NCI-H2107 treated with DMSO at 0.1 percent for 48 hours (cell line): ENCODE measurements around the gene STK11.
"Not testable (repeated sequence)": the region's sequence is repeated elsewhere in the genome, so short reads cannot be mapped to it uniquely, and the experiment has no call there.

Source experiments
- DNase-seq: peaks from one replicate; lab custom pipeline; 2025; ENCODE audit not compliant: unreplicated experiment; lab: John Stamatoyannopoulos, UW

STK11 gene

DNA sequence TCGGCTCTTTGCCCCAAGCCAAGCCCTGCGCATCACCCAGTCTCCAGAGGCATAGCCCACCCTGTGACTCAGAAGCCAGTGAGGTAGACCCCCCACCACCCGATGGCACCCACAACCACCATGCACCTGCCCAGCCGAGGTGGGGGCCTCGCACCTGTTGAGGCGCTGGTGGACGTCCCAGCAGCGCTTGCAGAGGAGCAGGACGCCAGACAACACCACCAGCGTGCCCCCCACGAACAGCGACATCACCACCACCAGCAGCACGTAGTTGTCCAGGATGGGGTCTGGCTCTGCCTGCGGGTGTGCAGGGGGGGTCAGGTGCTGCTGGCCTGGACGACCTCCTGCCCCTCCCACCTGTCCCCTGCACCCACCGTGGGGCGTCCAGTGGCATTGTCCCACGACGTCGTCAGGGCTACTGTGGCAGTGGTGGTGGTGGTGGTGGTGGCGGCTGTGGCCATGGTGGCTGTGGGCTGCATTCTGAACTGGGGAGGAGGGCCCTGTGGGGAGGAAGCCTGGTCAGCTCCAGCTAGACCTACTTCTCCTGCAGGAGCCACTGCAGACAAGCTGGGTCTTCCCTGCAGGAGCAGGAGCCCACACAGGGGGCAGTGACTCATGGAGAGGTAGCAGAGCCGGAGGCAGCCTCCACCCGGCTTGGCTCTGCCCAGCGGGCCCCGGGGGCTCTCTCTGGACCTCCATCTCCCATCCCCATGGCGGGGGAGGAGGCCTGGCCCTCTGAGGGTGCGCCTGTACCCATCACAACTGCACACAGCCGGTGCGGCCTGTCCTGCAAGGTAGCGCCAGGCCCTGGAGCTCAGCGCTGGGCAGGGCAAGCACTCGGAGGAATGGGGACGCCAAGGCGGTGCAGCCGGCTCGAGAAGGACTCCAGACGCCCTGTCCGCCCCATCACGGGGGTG, 30.3 kb downstream of the STK11 start:
- DNase-seq = no peak

DNA sequence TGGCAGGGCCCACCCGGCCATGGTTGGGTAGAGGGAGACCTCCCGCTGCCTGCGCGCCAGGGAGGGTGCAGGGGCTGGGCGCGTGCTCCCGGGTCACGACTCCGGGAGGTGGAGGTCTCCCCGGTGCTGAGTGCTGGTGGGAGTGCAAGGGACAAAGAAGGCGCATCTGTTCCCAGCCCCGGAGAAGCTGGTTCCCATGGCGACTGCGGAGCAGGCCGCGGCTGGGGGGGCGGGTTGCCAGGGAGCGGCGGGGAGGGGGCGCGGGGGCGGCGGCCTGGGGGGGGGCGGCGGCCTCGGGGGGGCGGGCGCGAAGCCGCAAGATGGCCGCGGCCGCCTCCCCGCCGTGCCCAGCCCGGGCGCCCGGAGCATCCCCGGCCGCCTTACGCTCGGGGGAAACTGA, 31.0 kb downstream of the STK11 start:
- no peak for DNase-seq

DNA sequence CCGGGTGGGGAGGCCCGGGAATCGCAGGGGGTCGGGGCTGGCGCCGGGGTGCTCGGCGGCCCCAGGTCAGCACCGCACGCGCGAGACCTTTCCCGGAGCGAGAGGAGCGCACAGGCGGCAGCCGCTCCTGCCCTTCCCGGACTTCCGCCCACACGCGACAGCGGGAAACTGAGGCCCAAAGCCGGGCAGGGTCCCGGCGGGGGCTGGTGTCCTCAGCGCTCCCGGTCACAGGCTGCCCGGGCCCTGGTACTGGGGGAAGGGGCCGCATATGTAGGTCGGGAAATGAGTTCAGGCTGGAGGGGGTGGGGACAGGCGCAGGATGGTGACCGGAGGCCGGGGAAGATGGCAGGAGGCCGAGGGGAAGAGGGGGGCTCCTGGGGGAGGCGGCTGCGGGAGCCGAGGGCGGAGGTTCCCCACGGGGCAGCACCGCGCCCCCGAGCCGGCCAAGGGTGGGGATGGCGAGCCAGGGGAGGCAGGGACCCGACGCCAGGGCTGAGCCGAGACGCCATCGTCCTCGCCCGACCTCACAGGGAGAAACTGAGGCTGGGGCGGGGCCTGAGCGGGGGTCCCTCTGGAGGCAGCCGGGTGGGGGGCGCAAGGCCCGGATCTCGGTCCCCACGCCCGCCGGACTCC, 31.6 kb downstream of the STK11 start:
- DNase-seq = no peak

DNA sequence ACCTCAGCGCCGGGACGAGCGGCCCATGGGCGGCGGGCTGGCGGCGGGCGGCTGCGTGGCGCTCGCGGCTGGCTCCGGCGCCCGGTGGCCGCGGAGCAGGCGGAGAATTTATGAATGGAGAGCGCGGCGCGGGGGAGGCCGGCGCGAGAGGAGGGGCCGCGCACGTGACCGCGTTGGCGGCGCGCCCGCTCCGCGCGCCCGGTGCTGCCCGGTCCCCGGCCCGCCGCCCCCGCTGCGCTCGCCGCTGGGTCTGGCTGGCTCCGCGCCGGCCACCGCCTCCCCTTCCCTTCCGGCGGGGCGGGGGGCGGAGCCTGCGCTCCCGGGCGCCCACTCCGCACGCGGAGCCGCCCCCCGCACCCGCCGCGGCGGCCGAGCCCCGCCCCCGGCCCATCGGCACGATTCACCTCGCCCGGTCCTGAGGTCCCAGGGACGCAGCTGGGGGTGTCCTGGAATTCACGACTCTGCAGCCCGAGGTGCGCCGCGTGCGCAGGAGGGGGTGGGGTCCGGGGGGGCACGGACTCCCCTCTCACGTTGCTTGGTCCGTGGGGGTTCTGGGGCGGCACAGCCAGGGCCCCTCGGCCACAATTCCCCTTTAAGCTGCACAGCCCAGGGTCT, 32.3 kb downstream of the STK11 start, which contains the start of gene CBARP:
TSS of gene CBARP (minus strand) at position 252 of the 615 bp plus-strand sequence. CDS start 1,905 bp downstream, outside the sequence.
- no peak for DNase-seq

DNA sequence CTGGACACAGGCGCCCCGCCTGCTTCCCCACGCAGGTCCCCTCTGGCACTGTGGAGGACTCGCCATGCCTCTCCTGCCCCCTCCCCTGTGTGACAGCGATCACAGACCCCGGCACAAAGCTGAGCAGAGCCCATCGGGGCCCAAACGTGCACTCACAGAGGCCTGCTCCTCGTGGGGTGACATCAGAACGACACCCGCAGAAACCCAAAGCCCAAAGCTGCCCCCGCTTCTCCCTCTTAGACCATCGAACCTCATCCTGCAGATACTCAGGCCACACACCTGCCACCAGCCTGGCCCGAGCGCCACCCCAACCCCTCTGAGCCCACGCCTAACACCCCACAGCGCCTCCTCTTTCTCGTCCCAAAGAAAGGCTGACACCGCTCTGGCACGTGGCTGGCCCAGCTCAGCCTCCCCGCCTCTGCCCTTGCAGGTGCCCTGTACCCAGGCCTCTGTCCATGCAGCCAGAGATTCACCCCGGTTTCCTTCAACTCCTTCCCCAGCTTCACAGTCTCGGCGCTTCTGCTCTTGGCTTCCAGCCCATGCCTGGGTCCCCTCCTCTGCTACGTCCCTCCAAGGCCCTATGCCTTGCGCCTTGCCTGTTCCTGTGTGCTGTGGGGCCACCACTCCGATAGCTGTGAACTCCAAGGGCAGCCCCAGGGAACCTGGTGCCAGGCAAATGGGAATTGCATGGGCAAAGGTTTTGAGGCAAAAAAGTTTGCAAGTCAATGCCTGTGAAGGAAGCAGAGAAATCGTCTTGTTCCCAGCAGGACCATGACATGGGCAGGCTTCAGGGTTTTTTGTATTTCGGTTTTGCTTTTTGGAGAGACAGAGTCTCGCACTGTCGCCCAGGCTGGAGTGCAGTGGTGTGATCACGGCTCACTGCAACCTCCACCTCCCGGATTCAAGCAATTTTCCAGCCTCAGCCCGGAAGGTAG, 33.1 kb downstream of the STK11 start:
- DNase-seq = no peak

DNA sequence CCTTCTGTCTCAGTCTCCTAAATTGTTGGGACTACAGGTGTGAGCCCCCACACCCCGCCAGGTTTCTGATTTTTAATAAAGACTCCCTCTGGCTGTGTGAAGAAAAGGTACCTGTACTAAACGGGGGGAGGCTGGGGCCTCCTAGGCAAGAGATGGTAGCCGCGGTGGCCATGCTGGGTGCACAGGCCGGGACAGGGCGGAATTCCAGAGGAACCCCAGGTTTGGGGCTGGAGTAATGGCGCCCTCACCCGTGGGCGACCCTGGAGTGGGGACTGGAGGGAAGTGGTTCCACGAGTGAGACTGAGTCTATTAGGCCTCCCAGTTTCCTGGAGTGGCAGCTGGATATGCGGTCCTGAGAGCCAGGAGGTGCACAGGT, 33.8 kb downstream of the STK11 start:
- no peak for DNase-seq

DNA sequence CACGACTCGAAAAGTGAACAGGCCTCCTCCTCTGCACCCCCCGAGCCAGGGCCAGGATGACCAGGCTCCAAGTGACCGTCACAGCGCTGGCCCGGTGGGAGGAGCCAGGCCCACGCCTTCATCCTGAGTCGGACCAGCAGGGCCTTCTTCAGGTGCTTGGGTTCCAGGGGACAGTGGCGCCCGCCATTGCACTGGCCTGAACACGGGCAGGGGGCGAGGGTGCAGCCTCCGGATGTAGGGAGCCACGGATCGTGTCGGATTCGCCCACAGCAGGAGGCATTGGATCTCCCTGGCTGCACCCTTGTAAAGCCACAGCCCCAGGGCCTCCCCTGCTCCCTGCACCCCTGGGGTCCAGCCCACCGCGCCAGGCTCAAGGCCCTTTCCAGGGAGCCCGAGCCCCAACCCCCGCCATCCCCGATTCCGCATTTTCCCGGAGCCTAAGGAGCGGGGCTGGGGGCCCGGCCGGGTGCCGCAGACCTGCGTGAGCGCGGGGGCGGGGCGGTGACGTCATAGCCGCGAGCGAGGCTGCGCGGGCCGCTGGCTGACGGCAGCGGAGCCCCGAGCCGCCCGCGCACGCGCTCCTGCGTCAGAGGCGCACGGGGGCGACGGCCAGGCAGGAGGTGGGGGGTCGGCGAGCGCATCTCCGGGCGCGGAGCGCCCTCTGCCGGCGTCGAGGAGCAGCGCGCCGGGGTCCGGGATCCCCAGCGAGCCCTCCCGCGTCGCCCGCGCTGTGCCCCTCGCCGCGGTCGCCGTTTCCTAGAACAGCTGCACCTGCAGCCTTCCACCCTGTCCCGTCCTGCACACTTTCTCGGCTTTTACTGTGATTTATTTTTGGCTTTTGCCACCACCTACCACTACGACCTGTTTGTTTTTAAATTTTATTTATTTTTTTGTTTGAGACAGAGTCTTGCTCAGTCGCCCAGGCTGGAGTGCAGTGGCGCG, 34.5 kb downstream of the STK11 start:
- peak; percentile 50 for DNase-seq

DNA sequence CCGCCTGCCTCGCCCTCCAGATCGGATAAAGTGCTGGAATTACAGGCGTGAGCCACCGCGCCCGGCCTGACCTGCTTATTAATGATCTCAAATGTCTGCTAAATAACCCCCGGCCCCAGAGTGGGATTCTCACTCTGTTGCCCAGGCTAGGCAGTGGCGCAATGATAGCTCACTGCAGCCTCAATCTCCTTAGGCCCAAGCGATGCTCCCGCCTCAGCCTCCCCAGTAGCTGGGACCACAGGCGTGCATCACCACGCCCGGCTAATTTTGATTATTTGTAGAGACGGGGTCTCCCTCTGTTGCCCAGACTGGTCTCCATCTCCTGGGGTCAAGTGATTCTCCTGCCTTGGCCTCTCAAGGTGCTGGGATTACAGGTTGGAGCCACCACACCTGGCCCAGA, 35.3 kb downstream of the STK11 start:
- no peak for DNase-seq

DNA sequence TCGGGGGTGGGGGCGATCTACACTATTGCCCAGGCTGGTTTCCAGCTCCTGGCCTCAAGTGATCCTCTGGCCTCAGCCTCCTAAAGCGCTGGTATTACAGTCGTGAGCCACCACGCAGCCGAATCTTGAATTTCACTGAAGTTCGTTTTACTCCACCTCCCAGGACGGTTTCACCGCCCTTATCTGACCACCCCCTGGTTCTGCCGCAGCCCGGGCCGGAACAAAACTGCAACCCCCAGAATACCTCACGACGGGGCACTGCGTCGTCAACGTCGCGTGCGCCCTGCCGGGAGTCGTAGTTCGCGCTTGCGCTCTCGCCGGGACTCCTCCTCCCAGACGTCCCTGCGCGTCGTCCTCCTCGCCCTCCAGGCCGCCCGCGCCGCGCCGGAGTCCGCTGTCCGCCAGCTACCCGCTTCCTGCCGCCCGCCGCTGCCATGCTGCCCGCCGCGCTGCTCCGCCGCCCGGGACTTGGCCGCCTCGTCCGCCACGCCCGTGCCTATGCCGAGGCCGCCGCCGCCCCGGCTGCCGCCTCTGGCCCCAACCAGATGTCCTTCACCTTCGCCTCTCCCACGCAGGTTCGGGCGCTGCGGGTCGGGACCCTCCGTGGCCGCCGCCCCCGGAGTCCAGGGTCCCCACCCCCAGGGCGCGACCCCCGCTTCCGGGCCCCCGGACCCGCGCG, 36.0 kb downstream of the STK11 start, which contains the start of gene ATP5F1D:
TSS of gene ATP5F1D (plus strand) at position 335 of the 679 bp plus-strand sequence. CDS start at position 435, 100 bp downstream.
- DNase-seq = peak; percentile 81

DNA sequence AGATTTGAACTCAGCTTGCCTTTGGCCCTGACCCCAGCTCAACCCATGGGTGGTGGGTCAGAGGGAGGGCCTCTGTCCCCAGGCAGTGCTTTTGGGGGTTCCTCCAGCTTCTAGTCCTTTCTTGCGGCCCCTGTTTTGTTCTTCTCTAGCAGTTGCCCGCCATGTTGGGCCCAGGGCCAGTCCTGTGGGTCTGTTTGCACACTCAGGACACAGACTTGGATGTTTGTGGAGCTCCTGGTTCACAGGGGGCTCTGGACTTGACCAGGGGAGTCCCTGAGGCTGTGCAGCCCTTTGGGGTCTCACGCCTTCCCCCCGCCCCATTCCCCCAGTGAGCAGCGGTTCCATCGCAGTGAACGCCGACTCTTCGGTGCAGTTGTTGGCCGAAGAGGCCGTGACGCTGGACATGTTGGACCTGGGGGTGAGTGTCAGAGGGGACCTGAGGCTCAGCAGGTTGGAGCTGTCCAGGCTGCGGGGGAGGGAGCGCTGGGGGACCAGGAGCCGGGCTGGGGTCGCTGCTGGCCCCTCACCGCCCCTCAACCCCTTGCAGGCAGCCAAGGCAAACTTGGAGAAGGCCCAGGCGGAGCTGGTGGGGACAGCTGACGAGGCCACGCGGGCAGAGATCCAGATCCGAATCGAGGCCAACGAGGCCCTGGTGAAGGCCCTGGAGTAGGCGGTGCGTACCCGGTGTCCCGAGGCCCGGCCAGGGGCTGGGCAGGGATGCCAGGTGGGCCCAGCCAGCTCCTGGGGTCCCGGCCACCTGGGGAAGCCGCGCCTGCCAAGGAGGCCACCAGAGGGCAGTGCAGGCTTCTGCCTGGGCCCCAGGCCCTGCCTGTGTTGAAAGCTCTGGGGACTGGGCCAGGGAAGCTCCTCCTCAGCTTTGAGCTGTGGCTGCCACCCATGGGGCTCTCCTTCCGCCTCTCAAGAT, 38.5 kb downstream of the STK11 start:
- peak; percentile 33 for DNase-seq

DNA sequence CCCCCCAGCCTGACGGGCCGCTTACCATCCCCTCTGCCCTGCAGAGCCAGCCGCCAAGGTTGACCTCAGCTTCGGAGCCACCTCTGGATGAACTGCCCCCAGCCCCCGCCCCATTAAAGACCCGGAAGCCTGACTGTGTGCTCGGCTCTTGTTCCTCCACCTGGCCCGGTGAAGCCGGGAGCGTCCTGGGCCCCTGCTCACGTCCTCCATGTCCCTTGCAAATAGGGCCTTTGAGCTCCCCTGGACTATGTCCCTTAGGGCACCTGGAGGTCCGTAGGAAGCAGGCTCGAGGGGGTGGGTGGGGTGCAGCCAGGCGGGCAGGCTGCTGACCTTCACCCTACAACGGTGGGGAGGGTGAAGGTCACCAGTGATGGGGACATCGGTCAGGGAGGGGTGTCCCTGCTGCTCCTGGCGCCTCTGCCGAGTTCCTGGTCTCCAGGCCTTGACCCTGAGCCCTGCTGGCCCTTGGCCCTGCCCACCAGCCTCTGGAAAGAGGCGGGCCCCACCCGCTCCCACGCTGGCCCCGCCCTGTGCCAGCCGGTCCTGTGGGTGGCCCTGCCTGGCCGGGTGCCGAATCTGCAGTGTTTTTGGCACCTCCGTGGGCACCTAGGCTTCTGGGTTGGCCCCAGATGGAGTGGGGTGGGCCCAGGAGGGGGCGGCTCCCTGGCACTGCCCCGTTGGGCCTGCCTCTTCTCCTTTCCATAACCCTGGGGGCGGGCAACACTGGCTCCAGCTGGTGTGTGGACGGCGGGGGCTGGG, 39.3 kb downstream of the STK11 start:
- no peak for DNase-seq

DNA sequence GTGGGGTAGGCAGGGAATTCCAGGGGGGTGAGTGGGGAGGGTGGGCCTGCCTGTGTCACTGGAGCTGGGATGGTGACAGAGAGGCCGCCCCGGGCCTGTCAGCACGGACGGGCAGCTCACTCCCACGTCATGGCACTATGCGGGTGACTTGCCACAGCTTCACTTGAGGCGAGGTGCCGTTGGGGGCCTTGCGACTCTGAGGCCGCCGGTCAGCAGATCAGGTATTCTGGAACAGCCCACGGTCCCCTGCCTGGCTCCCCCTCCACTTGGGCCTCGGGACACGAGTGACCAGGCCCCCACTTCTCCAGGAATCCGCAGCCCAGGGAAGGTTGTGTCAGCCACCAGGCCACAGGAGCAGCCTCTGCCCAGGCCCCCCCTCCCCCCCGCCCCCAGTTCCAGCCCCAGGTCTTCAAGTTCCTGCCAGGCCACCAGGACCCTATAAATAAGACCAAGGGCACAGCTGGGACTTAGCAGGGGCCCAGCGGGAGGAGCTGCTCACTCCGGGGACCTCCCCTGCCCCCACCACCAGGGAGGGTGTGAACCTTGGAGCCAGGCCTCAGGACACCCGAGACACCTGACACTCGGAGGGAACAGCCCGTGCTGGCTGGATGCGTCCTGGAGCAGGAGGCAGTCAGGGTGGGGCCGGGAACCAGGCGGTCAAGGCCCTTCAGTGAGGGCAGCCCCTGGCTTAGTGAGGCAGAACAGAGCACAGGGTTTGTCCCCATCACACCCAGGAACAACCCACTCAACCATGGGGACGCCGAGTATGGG, 40.1 kb downstream of the STK11 start:
- DNase-seq = no peak

DNA sequence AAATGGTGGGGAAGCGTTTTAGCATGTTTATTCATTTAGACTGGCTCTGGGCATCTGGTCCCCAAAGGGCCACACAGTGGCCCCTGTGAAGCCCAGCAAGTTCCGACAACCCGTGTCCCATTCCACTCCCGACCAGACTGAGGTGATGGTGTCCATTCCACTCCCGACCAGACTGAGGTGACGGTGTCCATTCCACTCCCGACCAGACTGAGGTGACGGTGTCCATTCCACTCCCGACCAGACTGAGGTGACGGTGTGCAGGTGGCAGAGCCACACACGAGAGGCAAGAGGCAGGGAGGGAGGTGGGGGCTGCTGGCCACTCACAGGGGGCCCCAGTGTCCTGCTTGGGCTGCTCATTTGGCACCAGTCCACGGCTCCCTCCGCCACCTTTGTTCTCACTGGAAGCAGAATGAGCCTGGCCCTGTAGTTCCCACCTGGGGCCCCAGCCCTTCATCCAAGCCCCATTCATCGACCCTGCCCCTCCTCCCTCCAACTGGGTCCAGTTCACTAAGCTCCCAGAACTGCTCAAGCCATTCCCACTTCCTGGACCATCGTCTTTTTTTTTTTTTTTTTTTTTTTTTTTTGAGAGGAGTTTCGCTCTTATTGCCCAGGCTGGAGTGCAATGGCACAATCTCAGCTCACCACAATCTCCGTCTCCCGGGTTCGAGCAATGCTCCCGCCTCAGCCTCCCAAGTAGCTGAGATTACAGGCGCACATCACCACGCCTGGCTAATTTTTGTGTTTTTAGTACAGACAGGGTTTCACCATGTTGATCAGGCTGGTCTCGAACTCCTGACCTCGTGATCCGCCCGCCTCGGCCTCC, 40.9 kb downstream of the STK11 start:
- not testable (repeated sequence) for DNase-seq

DNA sequence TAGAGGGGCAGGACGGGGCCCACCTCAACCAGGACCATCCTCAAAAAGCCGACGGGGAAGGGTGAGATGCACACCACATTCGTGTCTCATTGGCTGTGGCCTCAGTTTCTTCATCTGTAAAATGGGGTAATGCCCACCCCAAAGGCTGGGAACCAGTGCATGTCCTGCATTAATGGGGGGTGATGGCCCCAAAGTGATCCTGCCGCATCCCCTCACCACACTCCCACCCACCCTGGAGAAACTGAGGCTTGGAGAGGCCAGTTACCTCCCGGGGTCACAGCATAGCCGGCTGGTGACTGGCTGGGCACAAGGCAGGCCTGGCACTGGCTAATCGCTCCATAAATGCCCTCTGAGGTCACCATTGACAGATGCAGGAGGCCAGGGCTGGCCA, 42.2 kb downstream of the STK11 start:
- DNase-seq = no peak

DNA sequence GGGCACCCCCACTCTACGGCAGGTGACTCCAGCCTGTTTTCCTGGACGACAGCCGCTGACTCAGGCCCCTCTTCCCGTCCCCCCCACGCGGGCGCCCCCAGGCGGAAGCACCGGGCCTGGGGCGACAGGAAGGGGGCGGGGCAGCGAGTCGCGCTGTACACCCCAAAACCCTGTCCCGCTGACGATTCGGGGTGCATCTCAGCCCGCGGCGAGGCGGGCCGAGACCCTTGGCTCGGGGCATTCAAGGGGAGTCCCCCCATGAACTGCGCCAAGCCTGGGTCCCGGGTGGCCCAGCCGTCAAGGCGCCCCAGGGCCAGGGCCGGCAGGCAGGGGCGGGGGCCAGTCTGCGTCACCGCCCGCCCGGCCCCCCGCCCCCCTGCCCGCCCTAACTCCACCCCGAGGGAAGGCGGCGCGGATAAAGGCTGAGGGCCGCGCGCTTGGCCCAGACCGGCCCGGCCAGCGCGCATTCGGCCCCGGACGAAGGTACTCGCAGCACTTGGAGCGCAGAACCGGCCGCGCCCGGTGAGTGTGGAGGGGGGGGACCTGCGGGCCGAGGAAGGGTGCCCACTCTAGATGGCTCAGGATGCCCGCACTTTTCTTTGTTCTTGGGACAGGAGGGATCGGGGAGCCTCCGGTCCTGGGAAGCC, 42.7 kb downstream of the STK11 start, which contains the start of gene MIDN:
TSS of gene MIDN (plus strand) at position 445 of the 647 bp plus-strand sequence. CDS start 1,714 bp downstream, outside the sequence.
- DNase-seq = no peak
